ENCODE results near the gene ABCC1.

DNA sequence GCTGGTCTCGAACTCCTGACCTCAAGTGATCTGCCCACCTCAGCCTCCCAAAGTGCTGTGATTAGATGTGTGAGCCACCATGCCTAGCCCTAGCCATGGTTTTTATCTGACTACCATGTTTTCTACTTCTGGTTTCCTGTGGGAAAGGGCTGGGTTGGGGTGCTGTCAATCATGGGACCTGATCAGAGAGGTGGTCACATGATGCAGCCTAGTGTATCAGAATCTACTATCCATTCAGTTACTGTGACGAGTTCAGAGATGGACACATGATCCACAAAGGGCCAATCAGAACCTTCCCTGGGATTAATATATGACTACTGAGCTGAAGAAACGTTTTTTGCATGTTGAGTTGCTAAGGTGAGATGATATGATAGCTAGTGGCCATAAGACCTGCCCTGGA lies 214.8 kb downstream of the ABCC1 start:
- TF ChIP-seq, protein P1, sequence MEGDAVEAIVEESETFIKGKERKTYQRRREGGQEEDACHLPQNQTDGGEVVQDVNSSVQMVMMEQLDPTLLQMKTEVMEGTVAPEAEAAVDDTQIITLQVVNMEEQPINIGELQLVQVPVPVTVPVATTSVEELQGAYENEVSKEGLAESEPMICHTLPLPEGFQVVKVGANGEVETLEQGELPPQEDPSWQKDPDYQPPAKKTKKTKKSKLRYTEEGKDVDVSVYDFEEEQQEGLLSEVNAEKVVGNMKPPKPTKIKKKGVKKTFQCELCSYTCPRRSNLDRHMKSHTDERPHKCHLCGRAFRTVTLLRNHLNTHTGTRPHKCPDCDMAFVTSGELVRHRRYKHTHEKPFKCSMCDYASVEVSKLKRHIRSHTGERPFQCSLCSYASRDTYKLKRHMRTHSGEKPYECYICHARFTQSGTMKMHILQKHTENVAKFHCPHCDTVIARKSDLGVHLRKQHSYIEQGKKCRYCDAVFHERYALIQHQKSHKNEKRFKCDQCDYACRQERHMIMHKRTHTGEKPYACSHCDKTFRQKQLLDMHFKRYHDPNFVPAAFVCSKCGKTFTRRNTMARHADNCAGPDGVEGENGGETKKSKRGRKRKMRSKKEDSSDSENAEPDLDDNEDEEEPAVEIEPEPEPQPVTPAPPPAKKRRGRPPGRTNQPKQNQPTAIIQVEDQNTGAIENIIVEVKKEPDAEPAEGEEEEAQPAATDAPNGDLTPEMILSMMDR (IDR thresholded peaks at IDR 0.05): no peak
- no peak for TF ChIP-seq POLR2A (IDR thresholded peaks at IDR 0.05)

Measured in Peyer's patch (tissue), 4 donors.